Fibroblast of the aortic adventitia (primary cell): ENCODE measurements around the gene RNASE13. TPM values are rescaled to one million over a fixed set of nuclear protein-coding genes. Genes with fewer than 3 reads are reported as not detected.
"Not testable (repeated sequence)": the region's sequence is repeated elsewhere in the genome, so short reads cannot be mapped to it uniquely, and the experiment has no call there.

Experiments
- DNase-seq: peaks from one replicate; pipeline ENCODE4 v3.0.0-alpha.2; 2010; ENCODE audit warnings: low read depth
- H3K4me3 ChIP-seq: 2 replicates; pipeline ENCODE4 v1.5.1; 2011; ENCODE audit warnings: low read depth, mild to moderate bottlenecking, control low read depth, low read length, moderate library complexity
- CTCF ChIP-seq: IDR thresholded peaks from 2 replicates; pipeline ENCODE4 v1.5.1; 2011; ENCODE audit warnings: mild to moderate bottlenecking, low read length, control low read depth, inconsistent platforms; ENCODE audit not compliant: insufficient read depth
- total RNA-seq: library from RNA; depleted of rRNA; stranded (reverse); fragments of >200 nt; gene quantifications from 2 replicates; pipeline ENCODE4 v1.2.3, GENCODE V29; 2012; ENCODE audit warnings: low replicate concordance

Gene RNASE13
- total RNA-seq, 1 donor = not detected

- DNase-seq = peak; percentile 98
- peak within 1 kb of the TSS; percentile 89 for H3K4me3 ChIP-seq
- peak; percentile 45 for TF ChIP-seq CTCF
Measured at GRCh38 chr14:20989787-20990600, 44.6 kb downstream of the RNASE13 start, which contains the start of gene METTL17. Gene METTL17, plus strand, starts transcription at chr14:20989980. Its CDS starts 23 bp downstream, at chr14:20990003.

- DNase-seq = no peak
- no peak for TF ChIP-seq CTCF
Measured at GRCh38 chr14:20989471-20989786, 45.2 kb downstream of the RNASE13 start.

GRCh38 chr14:20988717-20989470 lies 45.7 kb downstream of the RNASE13 start:
- DNase-seq = no peak
- TF ChIP-seq CTCF = no peak

More at GRCh38 chr14:20989471-20989786, 45.2 kb downstream of the RNASE13 start:
- peak overlapping the region; percentile 45 for H3K4me3 ChIP-seq

GRCh38 chr14:20986811-20987210 lies 47.8 kb downstream of the RNASE13 start:
- no peak overlapping the region for H3K4me3 ChIP-seq
- TF ChIP-seq CTCF = no peak
- peak; percentile 96 for DNase-seq

More at GRCh38 chr14:20988717-20989470, 45.7 kb downstream of the RNASE13 start:
- peak overlapping the region; percentile 45 for H3K4me3 ChIP-seq

GRCh38 chr14:20985650-20986049 lies 49.0 kb downstream of the RNASE13 start:
- H3K4me3 ChIP-seq = not testable (repeated sequence)

More at GRCh38 chr14:20985650-20986049, 49.0 kb downstream of the RNASE13 start:
- DNase-seq = not testable (repeated sequence)

Other genes starting within 250 kb of the RNASE13 start
- 1.7 TPM in 1 of 2 replicates, not detected in the other for gene RNASE1, start 232.0 kb downstream of the RNASE13 start, total RNA-seq
- gene RNASE3, start 143.4 kb downstream of the RNASE13 start, total RNA-seq = not detected in 2 replicates
- not detected in 2 replicates for gene RNASE2, start 79.3 kb downstream of the RNASE13 start, total RNA-seq
- gene METTL17, start 44.8 kb downstream of the RNASE13 start, total RNA-seq = 17.3 and 44.2 TPM in 2 replicates
- gene SLC39A2, start 35.5 kb downstream of the RNASE13 start, total RNA-seq = 0.18 TPM in 1 of 2 replicates, not detected in the other
- gene NDRG2, start 9.7 kb downstream of the RNASE13 start, total RNA-seq = 1.8 and 10.5 TPM in 2 replicates
- gene TPPP2, start 4.6 kb downstream of the RNASE13 start, total RNA-seq = not detected in 2 replicates
- not detected in 2 replicates for gene RNASE7, start 7.6 kb upstream of the RNASE13 start, total RNA-seq
- gene RNASE8, start 23.0 kb upstream of the RNASE13 start, total RNA-seq = not detected in 2 replicates
- 47.4 and 71.9 TPM in 2 replicates for gene ARHGEF40, start 35.5 kb upstream of the RNASE13 start, total RNA-seq
- 5.9 and 22.4 TPM in 2 replicates for gene ZNF219, start 63.8 kb upstream of the RNASE13 start, total RNA-seq
- 0.27 TPM in 1 of 2 replicates, not detected in the other for gene TMEM253, start 66.3 kb upstream of the RNASE13 start, total RNA-seq
- 0.08 TPM in 1 of 2 replicates, not detected in the other for gene OR5AU1, start 121.3 kb upstream of the RNASE13 start, total RNA-seq
- 458 and 913 TPM in 2 replicates for gene HNRNPC, start 234.6 kb upstream of the RNASE13 start, total RNA-seq
- not detected in 2 replicates for gene RPGRIP1, start 245.3 kb upstream of the RNASE13 start, total RNA-seq